Omental fat pad (tissue), 4 donors: ENCODE measurements around the gene ZSCAN25. TPM values are rescaled to one million over a fixed set of nuclear protein-coding genes. Genes with fewer than 3 reads are reported as not detected.

ENCODE experiments used
- ATAC-seq: fragments of 150-250 bp; one replicate; pipeline ENCODE4 v1.9.1; 2016; ENCODE audit warnings: mild to moderate bottlenecking, moderate library complexity; ENCODE audit not compliant: low FRiP score
- DNase-seq: peaks from one replicate; pipeline ENCODE4 v3.0.0-alpha.2; 2019; ENCODE audit warnings: low spot score
- CTCF ChIP-seq, 3 donors: fragments of 450-650 bp; IDR thresholded peaks; one replicate each; pipeline ENCODE4 v1.5.1; 2016 to 2017; ENCODE audit warnings: antibody characterized with exemption in 3 of 3, mild to moderate bottlenecking in 3 of 3, moderate library complexity in 2 of 3
- total RNA-seq, 4 donors: library from RNA; depleted of rRNA; stranded (reverse); fragments of >200 nt; gene quantifications; one replicate each; pipeline ENCODE4 v1.1.0, GENCODE V29; 2016

Gene ZSCAN25
- total RNA-seq, 4 donors from 2014 or later: 9.1 to 21.0 (median 15.0) TPM

DNA sequence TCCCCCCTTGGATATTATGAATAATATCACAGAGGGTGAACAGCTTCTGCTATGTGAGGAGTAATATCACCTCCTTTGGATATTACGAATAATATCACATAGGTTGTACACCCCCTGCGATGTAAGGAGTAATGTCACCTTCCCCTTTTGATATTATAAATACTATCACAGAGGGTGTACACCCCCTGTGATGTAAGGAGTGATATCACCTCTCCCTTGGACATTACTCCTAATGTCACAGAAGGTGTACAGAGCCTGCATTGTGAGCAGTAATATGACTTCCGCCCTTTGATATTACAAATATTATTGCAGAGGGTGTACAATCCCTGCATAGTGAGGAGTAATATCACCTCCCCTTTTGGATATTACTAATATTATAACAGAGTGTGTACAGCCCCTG is 27.9 kb upstream of the ZSCAN25 start:
- DNase-seq (no peak), ATAC-seq (no peak)
- TF ChIP-seq CTCF (IDR thresholded peaks at IDR 0.05): no peak

DNA sequence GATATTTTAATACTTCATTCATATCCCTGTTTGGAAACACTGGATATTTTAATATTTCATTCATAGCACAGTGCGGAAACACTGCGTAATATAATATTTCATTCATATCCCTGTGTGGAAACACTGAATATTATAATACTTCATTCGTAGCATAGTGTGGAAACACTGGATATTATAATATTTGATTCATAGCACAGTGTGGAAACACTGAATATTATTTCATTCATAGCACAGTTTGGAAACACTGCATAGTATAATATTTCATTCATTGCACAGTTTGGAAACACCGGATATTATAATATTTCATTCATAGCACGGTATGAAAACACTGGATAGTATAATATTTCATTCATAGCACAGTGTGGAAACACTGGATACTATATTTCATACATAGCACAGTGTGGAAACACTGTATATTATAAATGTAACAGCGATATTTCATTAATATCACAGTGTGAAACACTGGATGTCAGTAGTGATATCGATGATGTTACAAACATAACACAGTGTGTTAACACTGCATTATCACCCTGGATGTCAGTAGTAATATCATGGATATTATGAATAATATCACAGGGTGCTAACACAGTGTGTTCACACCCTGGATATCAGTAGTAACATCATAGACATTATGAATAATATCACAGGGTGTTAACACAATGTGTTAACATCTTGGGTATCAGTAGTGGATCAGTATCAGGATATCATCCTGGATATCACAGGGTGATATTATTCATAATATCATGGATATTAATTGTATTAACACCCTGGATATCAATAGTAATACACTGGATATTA is 21.6 kb upstream of the ZSCAN25 start:
- TF ChIP-seq CTCF (IDR thresholded peaks at IDR 0.05): no peak
- no peak for ATAC-seq
- DNase-seq: no peak

DNA sequence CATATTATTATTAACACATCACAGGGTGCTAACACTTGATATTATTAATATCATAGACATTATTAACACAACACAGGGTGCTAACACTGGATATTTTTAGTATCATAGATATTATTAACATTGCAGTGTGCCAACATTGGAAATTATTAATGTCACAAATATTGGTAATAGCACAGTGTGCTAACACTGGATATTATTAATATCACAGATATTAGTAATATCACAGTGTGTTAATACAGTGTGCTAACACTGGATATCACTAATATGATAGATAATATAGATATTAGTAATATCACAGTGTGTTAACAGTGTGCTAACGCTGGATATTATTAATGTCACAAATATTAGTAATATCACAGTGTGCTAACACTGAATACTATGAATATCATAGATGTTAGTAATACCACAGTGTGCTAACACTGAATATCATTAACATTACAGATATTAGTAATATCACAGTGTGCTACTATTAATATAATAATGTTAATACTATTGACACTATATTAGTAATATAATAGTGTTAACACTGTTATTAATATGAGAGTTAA is 20.3 kb upstream of the ZSCAN25 start:
- TF ChIP-seq CTCF (IDR thresholded peaks at IDR 0.05): no peak
- DNase-seq (no peak), ATAC-seq (no peak)

- ATAC-seq: no peak
- no peak for TF ChIP-seq CTCF (IDR thresholded peaks at IDR 0.05)
- no peak for DNase-seq
Measured at GRCh38 chr7:99597762-99598501, 18.8 kb upstream of the ZSCAN25 start, which contains the start of gene TMEM225B. TSS of gene TMEM225B (plus strand) at chr7:99598267. CDS start at chr7:99604389, 6,122 bp downstream.

GRCh38 chr7:99599836-99600235 is 16.9 kb upstream of the ZSCAN25 start:
- DNase-seq: no peak
- no peak for ATAC-seq
- TF ChIP-seq CTCF (IDR thresholded peaks at IDR 0.05): no peak

GRCh38 chr7:99601656-99602310 is 15.0 kb upstream of the ZSCAN25 start:
- no peak for ATAC-seq
- no peak for TF ChIP-seq CTCF (IDR thresholded peaks at IDR 0.05)
- DNase-seq: no peak
